ENCODE results near the gene FAF1. TPM values are rescaled to one million over a fixed set of nuclear protein-coding genes. Genes with fewer than 3 reads are reported as not detected.
A peak's percentile ranks its signal among the peaks of the same experiment; 100 is the strongest.

The FAF1 gene
- total and polyA plus RNA-seq, 2 experiments from 2014 or later: 7.2 to 49.1 TPM

DNA sequence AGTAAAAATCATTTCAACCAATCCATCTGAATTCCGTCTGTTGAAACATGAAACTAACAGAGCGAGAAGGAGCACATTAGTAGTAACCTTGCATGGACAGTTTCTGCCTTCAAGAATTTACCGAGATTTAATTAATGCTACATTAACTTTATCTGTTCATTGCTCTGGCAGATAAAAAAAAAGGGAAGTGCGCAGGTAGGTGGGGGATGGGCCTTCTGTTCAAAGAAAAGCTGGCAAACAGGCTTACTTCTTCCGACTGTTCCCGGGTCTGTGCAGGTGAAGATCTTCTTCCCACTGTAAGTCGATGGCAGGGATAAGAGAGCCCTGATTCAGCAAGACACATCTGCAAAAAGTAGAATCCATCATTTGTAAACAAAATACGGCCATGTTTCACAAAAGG, 364.2 kb downstream of the FAF1 start:
- no peak overlapping the region for H3K4me3 ChIP-seq
- H3K4me1 ChIP-seq (ENCODE audit: insufficient read depth): peaks cover 3% of the 10 kb centered on the region; the same call in 1 of the 2 replicates
- H3K9me3 ChIP-seq (ENCODE audit: low read depth): no peaks in the 10 kb centered on the region
- WGBS, 2 experiments (ENCODE audit: low coverage in 1 of 2, low lambda C conversion rate in 2 of 2, missing lambda C conversion rate in 2 of 2): 97 to 98% methylated on average over 8 of the region's 8 CpGs
- H3K27ac ChIP-seq: no peak overlapping the region
- H3K79me2 ChIP-seq (ENCODE audit: insufficient read depth): no peaks in the 10 kb centered on the region
- no peaks in the 10 kb centered on the region for H4K20me1 ChIP-seq (ENCODE audit: insufficient read depth)
- no peak overlapping the region for H3K9ac ChIP-seq
- no peaks in the 10 kb centered on the region for H3K36me3 ChIP-seq (ENCODE audit: low read depth)
- H3K27me3 ChIP-seq (replicated peaks; ENCODE audit: insufficient read depth): no peaks in the 10 kb centered on the region
- no peaks in the 10 kb centered on the region for H3F3A ChIP-seq (ENCODE audit: insufficient read depth)
- H2AFZ ChIP-seq: no peak overlapping the region
- DNase-seq: no peak
- in situ Hi-C loops (cut with MboI): no loop called here
- no peak overlapping the region for H3K4me2 ChIP-seq (ENCODE audit: unreplicated experiment)
- no peaks in the 10 kb centered on the region for H3K9me2 ChIP-seq (ENCODE audit: insufficient read depth)
- TF ChIP-seq EZH2 (IDR thresholded peaks at IDR 0.05; ENCODE audit: insufficient read depth, poor library complexity, severe bottlenecking): no peak
- TF ChIP-seq EZH2phosphoT487 (IDR thresholded peaks at IDR 0.05; ENCODE audit: insufficient read depth, low read depth): no peak

DNA sequence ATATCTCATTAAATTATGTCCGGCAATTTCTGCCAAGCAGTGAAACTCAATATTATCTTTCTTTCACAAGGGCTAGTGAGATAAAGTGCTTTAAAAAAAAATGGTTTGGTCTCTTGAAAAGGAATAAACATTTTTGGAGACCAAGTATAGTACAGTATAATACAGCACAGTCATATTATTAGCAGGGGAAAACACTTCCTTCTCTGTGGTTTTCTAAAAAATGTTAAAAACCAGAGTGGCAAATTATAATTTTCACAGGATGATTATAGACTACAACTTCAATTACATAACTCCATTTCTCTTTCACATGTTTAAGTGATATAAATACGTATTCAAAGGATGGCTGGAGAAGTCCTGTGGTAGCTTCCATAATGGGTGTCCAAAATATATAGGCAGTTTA, 366.6 kb downstream of the FAF1 start:
- Histone ChIP-seq H3K9me2 (ENCODE audit: insufficient read depth) (no peaks in the 10 kb centered on the region), H3K4me1 (ENCODE audit: insufficient read depth) (peaks cover 3% of the 10 kb centered on the region; the same call in 1 of the 2 replicates), H4K20me1 (ENCODE audit: insufficient read depth) (no peaks in the 10 kb centered on the region), H3K9me3 (ENCODE audit: low read depth) (no peaks in the 10 kb centered on the region), H3K79me2 (ENCODE audit: insufficient read depth) (no peaks in the 10 kb centered on the region), H3K36me3 (ENCODE audit: low read depth) (no peaks in the 10 kb centered on the region), H3K4me3 (no peak overlapping the region), H2AFZ (no peak overlapping the region), H3K4me2 (ENCODE audit: unreplicated experiment) (no peak overlapping the region), H3K27me3 (replicated peaks; ENCODE audit: insufficient read depth) (no peaks in the 10 kb centered on the region), H3F3A (ENCODE audit: insufficient read depth) (no peaks in the 10 kb centered on the region), H3K27ac (no peak overlapping the region), H3K9ac (no peak overlapping the region)
- 81 to 84% methylated on average over 2 of the region's 2 CpGs for WGBS, 2 experiments (ENCODE audit: low coverage in 1 of 2, low lambda C conversion rate in 2 of 2, missing lambda C conversion rate in 2 of 2)
- TF ChIP-seq EZH2phosphoT487 (IDR thresholded peaks at IDR 0.05; ENCODE audit: insufficient read depth, low read depth): no peak
- no peak for TF ChIP-seq EZH2 (IDR thresholded peaks at IDR 0.05; ENCODE audit: insufficient read depth, poor library complexity, severe bottlenecking)
- DNase-seq: no peak
- in situ Hi-C loops (cut with MboI): no loop called here

DNA sequence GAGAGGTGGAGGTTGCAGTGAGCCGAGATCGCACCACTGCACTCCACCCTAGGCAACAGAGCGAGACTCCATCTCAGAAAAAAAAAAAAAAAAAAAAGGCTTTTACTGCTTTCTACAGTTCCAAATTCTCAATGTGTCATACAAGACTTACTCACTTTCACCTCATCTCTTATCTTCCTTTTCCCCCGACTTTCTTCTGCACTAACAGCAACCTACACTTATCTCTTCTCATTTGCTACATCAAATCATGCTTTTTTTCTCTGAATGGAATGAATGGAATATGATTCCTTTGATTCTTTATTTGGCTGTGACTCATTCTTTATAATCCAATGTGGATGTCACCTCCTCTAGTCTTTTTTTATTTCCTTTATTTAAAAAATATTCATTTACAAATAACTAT, 368.5 kb downstream of the FAF1 start:
- H3K4me3 ChIP-seq: no peak overlapping the region
- no peaks in the 10 kb centered on the region for H3K27me3 ChIP-seq (replicated peaks; ENCODE audit: insufficient read depth)
- 0 out of 2 replicates have a peak, but pooled peaks cover 3% of the 10 kb centered on the region for H3K4me1 ChIP-seq (ENCODE audit: insufficient read depth)
- H3K4me2 ChIP-seq (ENCODE audit: unreplicated experiment): no peak overlapping the region
- no peaks in the 10 kb centered on the region for H4K20me1 ChIP-seq (ENCODE audit: insufficient read depth)
- no peak overlapping the region for H2AFZ ChIP-seq
- no peaks in the 10 kb centered on the region for H3F3A ChIP-seq (ENCODE audit: insufficient read depth)
- H3K36me3 ChIP-seq (ENCODE audit: low read depth): no peaks in the 10 kb centered on the region
- in situ Hi-C loops (cut with MboI): no loop called here
- 92 to 96% methylated on average over 4 of the region's 4 CpGs for WGBS, 2 experiments (ENCODE audit: low coverage in 1 of 2, low lambda C conversion rate in 2 of 2, missing lambda C conversion rate in 2 of 2)
- TF ChIP-seq EZH2phosphoT487 (IDR thresholded peaks at IDR 0.05; ENCODE audit: insufficient read depth, low read depth): no peak
- TF ChIP-seq EZH2 (IDR thresholded peaks at IDR 0.05; ENCODE audit: insufficient read depth, poor library complexity, severe bottlenecking): no peak
- H3K9me3 ChIP-seq (ENCODE audit: low read depth): no peaks in the 10 kb centered on the region
- peak; percentile 1 for DNase-seq
- no peak overlapping the region for H3K27ac ChIP-seq
- H3K9ac ChIP-seq: no peak overlapping the region
- no peaks in the 10 kb centered on the region for H3K9me2 ChIP-seq (ENCODE audit: insufficient read depth)
- no peaks in the 10 kb centered on the region for H3K79me2 ChIP-seq (ENCODE audit: insufficient read depth)

DNA sequence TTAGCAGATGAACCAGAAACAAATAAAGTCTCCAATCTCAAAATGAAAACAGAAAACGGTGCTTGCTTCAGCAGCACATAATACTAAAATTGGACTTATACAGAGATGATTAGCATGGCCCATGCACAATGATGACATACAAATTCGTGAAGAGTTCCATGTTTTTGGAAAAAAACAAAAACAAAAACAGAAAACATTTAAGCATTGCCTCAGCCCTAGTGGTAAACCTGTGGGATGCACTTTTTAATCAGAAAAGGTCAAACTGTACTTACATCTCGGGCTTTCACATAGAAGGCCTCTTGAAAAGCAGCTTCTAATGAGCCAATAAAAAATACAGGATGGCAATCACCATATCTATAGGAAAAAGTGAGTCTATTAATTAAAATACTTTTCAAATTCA, 377.7 kb downstream of the FAF1 start:
- no peaks in the 10 kb centered on the region for H3K9me2 ChIP-seq (ENCODE audit: insufficient read depth)
- no peaks in the 10 kb centered on the region for H4K20me1 ChIP-seq (ENCODE audit: insufficient read depth)
- no peaks in the 10 kb centered on the region for H3K4me1 ChIP-seq (ENCODE audit: insufficient read depth)
- in situ Hi-C loops (cut with MboI): no loop called here
- DNase-seq: no peak
- no peak overlapping the region for H3K9ac ChIP-seq
- no peak overlapping the region for H3K4me2 ChIP-seq (ENCODE audit: unreplicated experiment)
- no peaks in the 10 kb centered on the region for H3K9me3 ChIP-seq (ENCODE audit: low read depth)
- H3K27me3 ChIP-seq (replicated peaks; ENCODE audit: insufficient read depth): no peaks in the 10 kb centered on the region
- TF ChIP-seq EZH2phosphoT487 (IDR thresholded peaks at IDR 0.05; ENCODE audit: insufficient read depth, low read depth): no peak
- no peak for TF ChIP-seq EZH2 (IDR thresholded peaks at IDR 0.05; ENCODE audit: insufficient read depth, poor library complexity, severe bottlenecking)
- no peaks in the 10 kb centered on the region for H3K36me3 ChIP-seq (ENCODE audit: low read depth)
- no peak overlapping the region for H2AFZ ChIP-seq
- no peaks in the 10 kb centered on the region for H3K79me2 ChIP-seq (ENCODE audit: insufficient read depth)
- no peak overlapping the region for H3K27ac ChIP-seq
- no peaks in the 10 kb centered on the region for H3F3A ChIP-seq (ENCODE audit: insufficient read depth)
- no peak overlapping the region for H3K4me3 ChIP-seq
- 95 to 99% methylated on average over 3 of the region's 3 CpGs for WGBS, 2 experiments (ENCODE audit: low coverage in 1 of 2, low lambda C conversion rate in 2 of 2, missing lambda C conversion rate in 2 of 2)

DNA sequence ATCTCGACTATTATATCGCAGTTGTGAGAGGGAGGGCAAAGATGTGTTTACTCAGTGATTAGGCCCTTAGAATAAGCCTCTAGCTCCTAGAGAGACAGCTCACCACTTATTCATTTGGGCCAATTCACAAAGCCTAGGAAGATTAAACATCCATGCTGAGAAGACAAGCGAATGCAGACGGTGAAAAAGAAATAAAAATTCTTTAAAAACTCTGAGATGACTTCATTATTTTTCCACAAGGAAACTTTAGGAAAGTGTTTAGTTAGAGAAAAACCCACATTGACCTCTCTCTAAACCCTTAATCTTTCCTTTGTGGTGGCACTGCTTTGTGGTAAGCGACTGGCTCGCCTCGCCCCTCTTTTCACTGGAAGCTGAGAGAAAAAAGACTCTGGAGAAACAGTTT, 390.0 kb downstream of the FAF1 start:
- H3K4me2 ChIP-seq (ENCODE audit: unreplicated experiment): no peak overlapping the region
- in situ Hi-C loops (cut with MboI): no loop called here
- no peaks in the 10 kb centered on the region for H3K27me3 ChIP-seq (replicated peaks; ENCODE audit: insufficient read depth)
- no peaks in the 10 kb centered on the region for H3K79me2 ChIP-seq (ENCODE audit: insufficient read depth)
- H3F3A ChIP-seq (ENCODE audit: insufficient read depth): no peaks in the 10 kb centered on the region
- WGBS, 2 experiments (ENCODE audit: low coverage in 1 of 2, low lambda C conversion rate in 2 of 2, missing lambda C conversion rate in 2 of 2): 90 to 92% methylated on average over 7 of the region's 7 CpGs
- H3K27ac ChIP-seq: no peak overlapping the region
- no peaks in the 10 kb centered on the region for H4K20me1 ChIP-seq (ENCODE audit: insufficient read depth)
- no peaks in the 10 kb centered on the region for H3K4me1 ChIP-seq (ENCODE audit: insufficient read depth)
- H3K9ac ChIP-seq: no peak overlapping the region
- H3K9me2 ChIP-seq (ENCODE audit: insufficient read depth): no peaks in the 10 kb centered on the region
- no peak overlapping the region for H3K4me3 ChIP-seq
- TF ChIP-seq EZH2 (IDR thresholded peaks at IDR 0.05; ENCODE audit: insufficient read depth, poor library complexity, severe bottlenecking): no peak
- no peak for TF ChIP-seq EZH2phosphoT487 (IDR thresholded peaks at IDR 0.05; ENCODE audit: insufficient read depth, low read depth)
- peaks cover 13% of the 10 kb centered on the region; the same call in 1 of the 2 replicates for H3K36me3 ChIP-seq (ENCODE audit: low read depth)
- H3K9me3 ChIP-seq (ENCODE audit: low read depth): no peaks in the 10 kb centered on the region
- no peak for DNase-seq
- H2AFZ ChIP-seq: no peak overlapping the region

Measured in GM23248 (cell line).